ENCODE data around the gene UBE4A. TPM values are rescaled to one million over a fixed set of nuclear protein-coding genes. Genes with fewer than 3 reads are reported as not detected.
A peak's percentile ranks its signal among the peaks of the same experiment; 100 is the strongest.

Gene UBE4A
- total RNA-seq, 2 donors from 2014 or later, result 39.6 to 42.6 TPM

GRCh38 chr11:118341815-118342489 is 17.4 kb upstream of the UBE4A start:
- Mint-ChIP-seq H3K36me3 (ENCODE audit: low read depth) (no peaks in the 10 kb centered on the region), H3K27me3 (ENCODE audit: insufficient read depth) (peaks cover 64% of the 10 kb centered on the region), H3K9me3 (no peaks in the 10 kb centered on the region), H3K27ac (no peak overlapping the region), H3K4me3 (no peak overlapping the region), H3K4me1 (peaks cover 11% of the 10 kb centered on the region)
- peaks cover 32% of the 10 kb centered on the region for H3K27me3 ChIP-seq (ENCODE audit: control insufficient read depth, insufficient read depth, low read length, poor library complexity, severe bottlenecking)
- WGBS, 2 experiments (ENCODE audit: insufficient coverage in 1 of 2, insufficient read length in 1 of 2), result 83 to 92% methylated on average over 5 of the region's 5 CpGs
- H3K4me3 ChIP-seq (ENCODE audit: low read length), result no peak overlapping the region
- TF ChIP-seq CTCF (conservative IDR thresholded peaks at IDR 0.05), result no peak
- peaks cover 4% of the 10 kb centered on the region for H3K4me1 ChIP-seq (ENCODE audit: control insufficient read depth, insufficient read depth, low read length)
- no peaks in the 10 kb centered on the region for H3K36me3 ChIP-seq (ENCODE audit: control insufficient read depth, insufficient read depth, low read length)
- H3K9ac ChIP-seq (ENCODE audit: extremely low read depth, low read length, poor library complexity, severe bottlenecking), result no peak overlapping the region
- no peak for DNase-seq
- no peaks in the 10 kb centered on the region for H3K9me3 ChIP-seq (ENCODE audit: control insufficient read depth, low read length)
- no peak overlapping the region for H3K27ac ChIP-seq (ENCODE audit: low read depth, low read length)

- Mint-ChIP-seq H3K27ac (peak within 1 kb of the TSS; percentile 59), H3K4me1 (peaks cover 11% of the 10 kb centered on the region), H3K9me3 (no peaks in the 10 kb centered on the region), H3K4me3 (no peak within 1 kb of the TSS), H3K36me3 (ENCODE audit: low read depth) (no peaks in the 10 kb centered on the region), H3K27me3 (ENCODE audit: insufficient read depth) (peaks cover 68% of the 10 kb centered on the region)
- Histone ChIP-seq H3K27ac (ENCODE audit: low read depth, low read length) (no peak within 1 kb of the TSS), H3K9me3 (ENCODE audit: control insufficient read depth, low read length) (no peaks in the 10 kb centered on the region), H3K4me1 (ENCODE audit: control insufficient read depth, insufficient read depth, low read length) (peaks cover 4% of the 10 kb centered on the region), H3K27me3 (ENCODE audit: control insufficient read depth, insufficient read depth, low read length, poor library complexity, severe bottlenecking) (peaks cover 39% of the 10 kb centered on the region), H3K36me3 (ENCODE audit: control insufficient read depth, insufficient read depth, low read length) (no peaks in the 10 kb centered on the region), H3K9ac (ENCODE audit: extremely low read depth, low read length, poor library complexity, severe bottlenecking) (no peak within 1 kb of the TSS), H3K4me3 (ENCODE audit: low read length) (no peak within 1 kb of the TSS)
- 83 to 90% methylated on average over 9 to 13 of the region's 13 CpGs for WGBS, 2 experiments (ENCODE audit: insufficient coverage in 1 of 2, insufficient read length in 1 of 2)
- no peak for TF ChIP-seq CTCF (conservative IDR thresholded peaks at IDR 0.05)
- DNase-seq, result peak; percentile 46
Observed at GRCh38 chr11:118342503-118343161, 16.8 kb upstream of the UBE4A start, which contains the start of gene CD3D. TSS of gene CD3D (minus strand) at chr11:118342705. CDS start at chr11:118342607, 98 bp downstream.

GRCh38 chr11:118343248-118343647 is 16.2 kb upstream of the UBE4A start:
- H3K27ac Mint-ChIP-seq, result no peak overlapping the region
- TF ChIP-seq CTCF (conservative IDR thresholded peaks at IDR 0.05), result no peak
- Histone ChIP-seq H3K4me3 (ENCODE audit: low read length) (no peak overlapping the region), H3K36me3 (ENCODE audit: control insufficient read depth, insufficient read depth, low read length) (no peaks in the 10 kb centered on the region), H3K9ac (ENCODE audit: extremely low read depth, low read length, poor library complexity, severe bottlenecking) (no peak overlapping the region), H3K27me3 (ENCODE audit: control insufficient read depth, insufficient read depth, low read length, poor library complexity, severe bottlenecking) (peaks cover 45% of the 10 kb centered on the region), H3K9me3 (ENCODE audit: control insufficient read depth, low read length) (no peaks in the 10 kb centered on the region), H3K27ac (ENCODE audit: low read depth, low read length) (no peak overlapping the region), H3K4me1 (ENCODE audit: control insufficient read depth, insufficient read depth, low read length) (peaks cover 4% of the 10 kb centered on the region)
- no peak for DNase-seq
- 71 to 84% methylated on average over 9 of the region's 9 CpGs for WGBS, 2 experiments (ENCODE audit: insufficient coverage in 1 of 2, insufficient read length in 1 of 2)
- H3K4me3 Mint-ChIP-seq, result no peak overlapping the region
- H3K4me1 Mint-ChIP-seq, result peaks cover 11% of the 10 kb centered on the region
- no peaks in the 10 kb centered on the region for H3K9me3 Mint-ChIP-seq
- H3K27me3 Mint-ChIP-seq (ENCODE audit: insufficient read depth), result peaks cover 70% of the 10 kb centered on the region
- H3K36me3 Mint-ChIP-seq (ENCODE audit: low read depth), result no peaks in the 10 kb centered on the region

Data from endodermal cell (in vitro differentiated cells).